Activated CD8-positive, alpha-beta memory T cell treated with anti-CD3 and anti-CD28 coated beads for 24 hours (primary cell): Measurements from ENCODE around the gene NREP.

Source experiments
- DNase-seq: peaks from one replicate; pipeline ENCODE4 v3.0.0-alpha.2; 2020

Gene NREP

GRCh38 chr5:111691508-111691907, 65.5 kb downstream of the NREP start:
- no peak for DNase-seq

- DNase-seq: no peak
Observed at GRCh38 chr5:111689357-111689935, 67.5 kb downstream of the NREP start.

- no peak for DNase-seq
Observed at GRCh38 chr5:111685969-111686368, 71.0 kb downstream of the NREP start.

- no peak for DNase-seq
Observed at GRCh38 chr5:111682641-111683040, 74.4 kb downstream of the NREP start.

- DNase-seq: no peak
Observed at GRCh38 chr5:111682121-111682520, 74.9 kb downstream of the NREP start.

- no peak for DNase-seq
Observed at GRCh38 chr5:111681414-111682120, 75.4 kb downstream of the NREP start.

GRCh38 chr5:111680737-111681413, 76.1 kb downstream of the NREP start:
- no peak for DNase-seq

- no peak for DNase-seq
Observed at GRCh38 chr5:111679611-111680010, 77.4 kb downstream of the NREP start.
